Measurements from ENCODE around the gene KCNK1. TPM values are rescaled to one million over a fixed set of nuclear protein-coding genes. Genes with fewer than 3 reads are reported as not detected.

Gene KCNK1
- total RNA-seq, 3 donors from 2014 or later: 0.96 to 9.1 (median 5.2) TPM

GRCh38 chr1:233641029-233641428 lies 27.1 kb downstream of the KCNK1 start:
- TF ChIP-seq CTCF (IDR thresholded peaks at IDR 0.05): no peak
- no peak for TF ChIP-seq POLR2A (IDR thresholded peaks at IDR 0.05)
- no peak for TF ChIP-seq POLR2AphosphoS5 (IDR thresholded peaks at IDR 0.05)
- H3K27me3 ChIP-seq: no peaks in the 10 kb centered on the region
- H3K4me1 ChIP-seq: no peaks in the 10 kb centered on the region
- no peaks in the 10 kb centered on the region for H3K36me3 ChIP-seq
- no peak overlapping the region for H3K4me3 ChIP-seq
- intact Hi-C loops (cut with DNase I; ENCODE audit: low total_unique reads): no loop called here
- no peak overlapping the region for H3K27ac ChIP-seq
- no peak for DNase-seq (ENCODE audit: low spot score in 2 of 2)
- H3K9me3 ChIP-seq: no peaks in the 10 kb centered on the region

- no peak for TF ChIP-seq POLR2AphosphoS5 (IDR thresholded peaks at IDR 0.05)
- TF ChIP-seq POLR2A (IDR thresholded peaks at IDR 0.05): no peak
- TF ChIP-seq CTCF (IDR thresholded peaks at IDR 0.05): no peak
- H3K4me1 ChIP-seq: no peaks in the 10 kb centered on the region
Observed at GRCh38 chr1:233647073-233647472, 33.2 kb downstream of the KCNK1 start.

GRCh38 chr1:233647636-233648035 lies 33.7 kb downstream of the KCNK1 start:
- H3K9me3 ChIP-seq: peaks cover 0 to 5% of the 10 kb centered on the region in 2 donors
- H3K27ac ChIP-seq: no peak overlapping the region
- H3K36me3 ChIP-seq: no peaks in the 10 kb centered on the region
- no peak for DNase-seq (ENCODE audit: low spot score in 2 of 2)
- TF ChIP-seq POLR2A (IDR thresholded peaks at IDR 0.05): no peak
- no peak for TF ChIP-seq POLR2AphosphoS5 (IDR thresholded peaks at IDR 0.05)
- TF ChIP-seq CTCF (IDR thresholded peaks at IDR 0.05): no peak
- H3K27me3 ChIP-seq: no peaks in the 10 kb centered on the region
- no peaks in the 10 kb centered on the region for H3K4me1 ChIP-seq
- intact Hi-C loops (cut with DNase I; ENCODE audit: low total_unique reads): no loop called here
- no peak overlapping the region for H3K4me3 ChIP-seq

More at GRCh38 chr1:233647073-233647472, 33.2 kb downstream of the KCNK1 start:
- peaks cover 0 to 5% of the 10 kb centered on the region in 2 donors for H3K9me3 ChIP-seq
- no peak overlapping the region for H3K27ac ChIP-seq
- DNase-seq (ENCODE audit: low spot score in 2 of 2): no peak
- no peak overlapping the region for H3K4me3 ChIP-seq
- H3K27me3 ChIP-seq: no peaks in the 10 kb centered on the region
- intact Hi-C loops (cut with DNase I; ENCODE audit: low total_unique reads): no loop called here
- H3K36me3 ChIP-seq: no peaks in the 10 kb centered on the region

GRCh38 chr1:233651061-233651460 lies 37.2 kb downstream of the KCNK1 start:
- intact Hi-C loops (cut with DNase I; ENCODE audit: low total_unique reads): no loop called here
- DNase-seq (ENCODE audit: low spot score in 2 of 2): no peak

More at GRCh38 chr1:233651061-233651460, 37.2 kb downstream of the KCNK1 start:
- Histone ChIP-seq H3K27ac (no peak overlapping the region), H3K27me3 (no peaks in the 10 kb centered on the region), H3K4me1 (no peaks in the 10 kb centered on the region), H3K9me3 (peaks cover 0 to 5% of the 10 kb centered on the region in 2 donors), H3K36me3 (no peaks in the 10 kb centered on the region), H3K4me3 (no peak overlapping the region)
- no peak for TF ChIP-seq CTCF (IDR thresholded peaks at IDR 0.05)
- TF ChIP-seq POLR2A (IDR thresholded peaks at IDR 0.05): no peak
- no peak for TF ChIP-seq POLR2AphosphoS5 (IDR thresholded peaks at IDR 0.05)
